Measurements from ENCODE around the gene ETV6. TPM values are rescaled to one million over a fixed set of nuclear protein-coding genes. Genes with fewer than 3 reads are reported as not detected.

Gene ETV6
- total and polyA plus RNA-seq, 2 of the 8 experiments (the other 6 are each of a cell fraction or from before 2014, with no cell fraction given): 5.5 to 23.9 TPM

DNA sequence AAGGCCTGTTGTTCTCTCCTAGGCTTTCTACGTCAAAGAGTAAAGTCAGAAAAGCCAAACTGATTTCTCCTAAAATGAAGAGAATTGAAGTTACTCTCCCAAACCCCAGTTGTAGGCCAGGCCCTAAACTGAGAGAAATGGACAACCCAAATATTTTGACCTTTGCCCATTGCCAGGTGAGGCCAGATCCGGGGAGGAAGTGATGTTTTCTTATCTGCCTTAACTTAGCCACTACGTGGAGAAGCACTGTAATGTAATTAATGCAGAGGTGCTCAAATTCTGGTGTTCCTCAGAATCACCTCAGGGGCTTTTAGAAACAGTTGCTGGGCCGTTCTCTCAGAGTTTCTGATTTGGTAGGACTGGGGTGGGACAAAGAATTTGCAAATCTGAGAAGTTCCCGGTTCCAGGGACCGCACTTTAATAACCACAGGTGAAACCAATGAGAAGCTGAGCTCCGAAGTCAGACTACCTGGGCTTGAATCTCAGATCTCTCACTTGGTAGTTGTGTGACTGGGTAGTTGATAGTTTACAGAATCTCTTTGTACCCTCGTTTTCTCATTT, 73.2 kb downstream of the ETV6 start (continued):
- TF ChIP-seq, protein P1, sequence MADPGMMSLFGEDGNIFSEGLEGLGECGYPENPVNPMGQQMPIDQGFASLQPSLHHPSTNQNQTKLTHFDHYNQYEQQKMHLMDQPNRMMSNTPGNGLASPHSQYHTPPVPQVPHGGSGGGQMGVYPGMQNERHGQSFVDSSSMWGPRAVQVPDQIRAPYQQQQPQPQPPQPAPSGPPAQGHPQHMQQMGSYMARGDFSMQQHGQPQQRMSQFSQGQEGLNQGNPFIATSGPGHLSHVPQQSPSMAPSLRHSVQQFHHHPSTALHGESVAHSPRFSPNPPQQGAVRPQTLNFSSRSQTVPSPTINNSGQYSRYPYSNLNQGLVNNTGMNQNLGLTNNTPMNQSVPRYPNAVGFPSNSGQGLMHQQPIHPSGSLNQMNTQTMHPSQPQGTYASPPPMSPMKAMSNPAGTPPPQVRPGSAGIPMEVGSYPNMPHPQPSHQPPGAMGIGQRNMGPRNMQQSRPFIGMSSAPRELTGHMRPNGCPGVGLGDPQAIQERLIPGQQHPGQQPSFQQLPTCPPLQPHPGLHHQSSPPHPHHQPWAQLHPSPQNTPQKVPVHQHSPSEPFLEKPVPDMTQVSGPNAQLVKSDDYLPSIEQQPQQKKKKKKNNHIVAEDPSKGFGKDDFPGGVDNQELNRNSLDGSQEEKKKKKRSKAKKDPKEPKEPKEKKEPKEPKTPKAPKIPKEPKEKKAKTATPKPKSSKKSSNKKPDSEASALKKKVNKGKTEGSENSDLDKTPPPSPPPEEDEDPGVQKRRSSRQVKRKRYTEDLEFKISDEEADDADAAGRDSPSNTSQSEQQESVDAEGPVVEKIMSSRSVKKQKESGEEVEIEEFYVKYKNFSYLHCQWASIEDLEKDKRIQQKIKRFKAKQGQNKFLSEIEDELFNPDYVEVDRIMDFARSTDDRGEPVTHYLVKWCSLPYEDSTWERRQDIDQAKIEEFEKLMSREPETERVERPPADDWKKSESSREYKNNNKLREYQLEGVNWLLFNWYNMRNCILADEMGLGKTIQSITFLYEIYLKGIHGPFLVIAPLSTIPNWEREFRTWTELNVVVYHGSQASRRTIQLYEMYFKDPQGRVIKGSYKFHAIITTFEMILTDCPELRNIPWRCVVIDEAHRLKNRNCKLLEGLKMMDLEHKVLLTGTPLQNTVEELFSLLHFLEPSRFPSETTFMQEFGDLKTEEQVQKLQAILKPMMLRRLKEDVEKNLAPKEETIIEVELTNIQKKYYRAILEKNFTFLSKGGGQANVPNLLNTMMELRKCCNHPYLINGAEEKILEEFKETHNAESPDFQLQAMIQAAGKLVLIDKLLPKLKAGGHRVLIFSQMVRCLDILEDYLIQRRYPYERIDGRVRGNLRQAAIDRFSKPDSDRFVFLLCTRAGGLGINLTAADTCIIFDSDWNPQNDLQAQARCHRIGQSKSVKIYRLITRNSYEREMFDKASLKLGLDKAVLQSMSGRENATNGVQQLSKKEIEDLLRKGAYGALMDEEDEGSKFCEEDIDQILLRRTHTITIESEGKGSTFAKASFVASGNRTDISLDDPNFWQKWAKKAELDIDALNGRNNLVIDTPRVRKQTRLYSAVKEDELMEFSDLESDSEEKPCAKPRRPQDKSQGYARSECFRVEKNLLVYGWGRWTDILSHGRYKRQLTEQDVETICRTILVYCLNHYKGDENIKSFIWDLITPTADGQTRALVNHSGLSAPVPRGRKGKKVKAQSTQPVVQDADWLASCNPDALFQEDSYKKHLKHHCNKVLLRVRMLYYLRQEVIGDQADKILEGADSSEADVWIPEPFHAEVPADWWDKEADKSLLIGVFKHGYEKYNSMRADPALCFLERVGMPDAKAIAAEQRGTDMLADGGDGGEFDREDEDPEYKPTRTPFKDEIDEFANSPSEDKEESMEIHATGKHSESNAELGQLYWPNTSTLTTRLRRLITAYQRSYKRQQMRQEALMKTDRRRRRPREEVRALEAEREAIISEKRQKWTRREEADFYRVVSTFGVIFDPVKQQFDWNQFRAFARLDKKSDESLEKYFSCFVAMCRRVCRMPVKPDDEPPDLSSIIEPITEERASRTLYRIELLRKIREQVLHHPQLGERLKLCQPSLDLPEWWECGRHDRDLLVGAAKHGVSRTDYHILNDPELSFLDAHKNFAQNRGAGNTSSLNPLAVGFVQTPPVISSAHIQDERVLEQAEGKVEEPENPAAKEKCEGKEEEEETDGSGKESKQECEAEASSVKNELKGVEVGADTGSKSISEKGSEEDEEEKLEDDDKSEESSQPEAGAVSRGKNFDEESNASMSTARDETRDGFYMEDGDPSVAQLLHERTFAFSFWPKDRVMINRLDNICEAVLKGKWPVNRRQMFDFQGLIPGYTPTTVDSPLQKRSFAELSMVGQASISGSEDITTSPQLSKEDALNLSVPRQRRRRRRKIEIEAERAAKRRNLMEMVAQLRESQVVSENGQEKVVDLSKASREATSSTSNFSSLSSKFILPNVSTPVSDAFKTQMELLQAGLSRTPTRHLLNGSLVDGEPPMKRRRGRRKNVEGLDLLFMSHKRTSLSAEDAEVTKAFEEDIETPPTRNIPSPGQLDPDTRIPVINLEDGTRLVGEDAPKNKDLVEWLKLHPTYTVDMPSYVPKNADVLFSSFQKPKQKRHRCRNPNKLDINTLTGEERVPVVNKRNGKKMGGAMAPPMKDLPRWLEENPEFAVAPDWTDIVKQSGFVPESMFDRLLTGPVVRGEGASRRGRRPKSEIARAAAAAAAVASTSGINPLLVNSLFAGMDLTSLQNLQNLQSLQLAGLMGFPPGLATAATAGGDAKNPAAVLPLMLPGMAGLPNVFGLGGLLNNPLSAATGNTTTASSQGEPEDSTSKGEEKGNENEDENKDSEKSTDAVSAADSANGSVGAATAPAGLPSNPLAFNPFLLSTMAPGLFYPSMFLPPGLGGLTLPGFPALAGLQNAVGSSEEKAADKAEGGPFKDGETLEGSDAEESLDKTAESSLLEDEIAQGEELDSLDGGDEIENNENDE (IDR thresholded peaks at IDR 0.05; ENCODE audit: insufficient replicate concordance, low read length): no peak
- no peak for TF ChIP-seq EP300 (IDR thresholded peaks at IDR 0.05; ENCODE audit: borderline replicate concordance in 1 of 2, low read depth in 2 of 2, low read length in 2 of 2)
- TF ChIP-seq, protein P2, sequence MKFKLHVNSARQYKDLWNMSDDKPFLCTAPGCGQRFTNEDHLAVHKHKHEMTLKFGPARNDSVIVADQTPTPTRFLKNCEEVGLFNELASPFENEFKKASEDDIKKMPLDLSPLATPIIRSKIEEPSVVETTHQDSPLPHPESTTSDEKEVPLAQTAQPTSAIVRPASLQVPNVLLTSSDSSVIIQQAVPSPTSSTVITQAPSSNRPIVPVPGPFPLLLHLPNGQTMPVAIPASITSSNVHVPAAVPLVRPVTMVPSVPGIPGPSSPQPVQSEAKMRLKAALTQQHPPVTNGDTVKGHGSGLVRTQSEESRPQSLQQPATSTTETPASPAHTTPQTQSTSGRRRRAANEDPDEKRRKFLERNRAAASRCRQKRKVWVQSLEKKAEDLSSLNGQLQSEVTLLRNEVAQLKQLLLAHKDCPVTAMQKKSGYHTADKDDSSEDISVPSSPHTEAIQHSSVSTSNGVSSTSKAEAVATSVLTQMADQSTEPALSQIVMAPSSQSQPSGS (IDR thresholded peaks at IDR 0.05; ENCODE audit: low read length): no peak
- TF ChIP-seq SP4 (IDR thresholded peaks at IDR 0.05; ENCODE audit: low read length): no peak
- TF ChIP-seq RAD21 (IDR thresholded peaks at IDR 0.05 in 1 of 2, conservative IDR thresholded peaks at IDR 0.05 in 1 of 2; ENCODE audit: low read depth in 2 of 2, low read length in 2 of 2): no peak
- TF ChIP-seq ASH2L (IDR thresholded peaks at IDR 0.05; ENCODE audit: low read length): no peak
- no peak for TF ChIP-seq GTF2F1 (IDR thresholded peaks at IDR 0.05; ENCODE audit: borderline replicate concordance, low read depth, low read length)
- no peak for TF ChIP-seq RBBP5 (IDR thresholded peaks at IDR 0.05; ENCODE audit: borderline replicate concordance, low read depth, low read length)
- TF ChIP-seq MAFK (IDR thresholded peaks at IDR 0.05; ENCODE audit: low read depth, low read length): no peak

Data from H1 (cell line).